Nephron (organoid): Measurements from ENCODE around the gene UBE2J2.

Experiments
- H3K27ac Mint-ChIP-seq, 3 experiments: 2 replicates each; pipeline ENCODE4 v1.8.0; 2020; ENCODE audit warnings: mixed read lengths in 3 of 3, mild to moderate bottlenecking in 2 of 3, moderate library complexity in 1 of 3
- H3K27me3 Mint-ChIP-seq: 2 replicates; pipeline ENCODE4 v1.8.0; 2021; ENCODE audit warnings: low read depth, mild to moderate bottlenecking, moderate library complexity, mixed read lengths
- H3K36me3 Mint-ChIP-seq: 2 replicates; pipeline ENCODE4 v1.8.0; 2020; ENCODE audit warnings: low read depth, mixed read lengths
- H3K4me1 Mint-ChIP-seq: 2 replicates; pipeline ENCODE4 v1.8.0; 2020; ENCODE audit warnings: mixed read lengths
- H3K4me3 Mint-ChIP-seq, 3 experiments: 2 replicates each; pipeline ENCODE4 v1.8.0; 2020; ENCODE audit warnings: mild to moderate bottlenecking in 3 of 3, mixed read lengths in 3 of 3, moderate library complexity in 2 of 3
- H3K9me3 Mint-ChIP-seq: 2 replicates; pipeline ENCODE4 v1.8.0; 2020; ENCODE audit warnings: mixed read lengths
- TF ChIP-seq, protein P1 (sequence below), 3 experiments: fragments of 200-600 bp; sonication (generic); IDR thresholded peaks; one replicate each; pipeline ENCODE4 v1.5.0; 2021; ENCODE audit warnings: antibody characterized with exemption in 3 of 3; ENCODE audit not compliant: unreplicated experiment in 3 of 3

Gene UBE2J2

GRCh38 chr1:1247341-1247913, 26.2 kb downstream of the UBE2J2 start:
- no peak overlapping the region for H3K4me3 Mint-ChIP-seq
- no peaks in the 10 kb centered on the region for H3K4me1 Mint-ChIP-seq
- H3K27me3 Mint-ChIP-seq = peaks cover 9% of the 10 kb centered on the region
- no peak overlapping the region for H3K27ac Mint-ChIP-seq
- H3K36me3 Mint-ChIP-seq = peaks cover 5% of the 10 kb centered on the region
- TF ChIP-seq, protein P1, sequence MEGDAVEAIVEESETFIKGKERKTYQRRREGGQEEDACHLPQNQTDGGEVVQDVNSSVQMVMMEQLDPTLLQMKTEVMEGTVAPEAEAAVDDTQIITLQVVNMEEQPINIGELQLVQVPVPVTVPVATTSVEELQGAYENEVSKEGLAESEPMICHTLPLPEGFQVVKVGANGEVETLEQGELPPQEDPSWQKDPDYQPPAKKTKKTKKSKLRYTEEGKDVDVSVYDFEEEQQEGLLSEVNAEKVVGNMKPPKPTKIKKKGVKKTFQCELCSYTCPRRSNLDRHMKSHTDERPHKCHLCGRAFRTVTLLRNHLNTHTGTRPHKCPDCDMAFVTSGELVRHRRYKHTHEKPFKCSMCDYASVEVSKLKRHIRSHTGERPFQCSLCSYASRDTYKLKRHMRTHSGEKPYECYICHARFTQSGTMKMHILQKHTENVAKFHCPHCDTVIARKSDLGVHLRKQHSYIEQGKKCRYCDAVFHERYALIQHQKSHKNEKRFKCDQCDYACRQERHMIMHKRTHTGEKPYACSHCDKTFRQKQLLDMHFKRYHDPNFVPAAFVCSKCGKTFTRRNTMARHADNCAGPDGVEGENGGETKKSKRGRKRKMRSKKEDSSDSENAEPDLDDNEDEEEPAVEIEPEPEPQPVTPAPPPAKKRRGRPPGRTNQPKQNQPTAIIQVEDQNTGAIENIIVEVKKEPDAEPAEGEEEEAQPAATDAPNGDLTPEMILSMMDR (IDR thresholded peaks at IDR 0.05; ENCODE audit: unreplicated experiment in 3 of 3) = no peak
- H3K9me3 Mint-ChIP-seq = no peaks in the 10 kb centered on the region

DNA sequence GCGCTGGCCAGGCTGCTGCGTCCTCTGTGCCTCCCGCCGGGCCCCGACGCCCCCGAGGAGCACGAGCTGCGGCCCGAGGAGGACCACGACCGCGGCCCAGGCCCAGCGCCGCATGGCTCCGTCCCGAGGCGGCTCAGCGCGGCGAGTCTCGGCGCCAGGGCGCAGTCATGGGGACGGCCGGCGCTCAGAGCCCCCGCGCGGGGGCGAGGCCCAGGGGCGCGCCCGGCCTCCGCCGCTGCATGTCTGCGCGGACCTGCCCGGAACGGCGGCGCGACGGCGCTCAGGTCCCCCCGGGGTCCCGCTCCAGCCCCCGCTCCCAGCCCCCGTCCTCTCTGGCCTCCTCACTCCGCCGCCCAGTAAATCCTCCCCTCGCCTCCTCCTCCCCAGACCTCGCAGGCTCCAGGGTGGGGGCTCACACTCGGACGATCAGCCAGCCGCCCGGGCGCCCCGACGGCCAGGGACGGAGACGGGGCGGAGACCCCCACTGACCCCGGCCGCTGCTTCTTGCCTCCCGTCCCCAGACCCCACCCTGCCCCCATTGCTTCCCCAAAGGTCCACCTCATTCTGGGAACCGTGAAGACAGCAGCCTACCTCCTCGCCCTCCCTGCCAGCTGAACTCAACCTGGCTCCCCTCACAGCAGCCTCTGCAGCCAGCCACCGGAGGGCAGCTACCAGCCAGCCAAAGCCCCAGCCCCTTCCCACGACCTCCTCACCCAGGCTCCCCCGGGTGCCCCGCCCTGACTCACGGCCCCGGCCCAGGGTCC, 26.9 kb downstream of the UBE2J2 start, which contains the start of gene C1QTNF12:
C1QTNF12 (minus strand) TSS at position 146 of the 764 bp plus-strand sequence; CDS start at position 114, 32 bp downstream.
- TF ChIP-seq, protein P1 (IDR thresholded peaks at IDR 0.05; ENCODE audit: unreplicated experiment in 3 of 3) = no peak
- no peak within 1 kb of the TSS for H3K27ac Mint-ChIP-seq
- no peaks in the 10 kb centered on the region for H3K4me1 Mint-ChIP-seq
- no peaks in the 10 kb centered on the region for H3K9me3 Mint-ChIP-seq
- H3K4me3 Mint-ChIP-seq = no peak within 1 kb of the TSS
- H3K36me3 Mint-ChIP-seq = no peaks in the 10 kb centered on the region
- peaks cover 9% of the 10 kb centered on the region for H3K27me3 Mint-ChIP-seq

GRCh38 chr1:1245817-1246576, 27.7 kb downstream of the UBE2J2 start:
- Mint-ChIP-seq H3K4me1 (no peaks in the 10 kb centered on the region), H3K27ac (no peak overlapping the region), H3K4me3 (no peak overlapping the region), H3K9me3 (no peaks in the 10 kb centered on the region), H3K27me3 (peaks cover 9% of the 10 kb centered on the region), H3K36me3 (no peaks in the 10 kb centered on the region)
- TF ChIP-seq, protein P1 (IDR thresholded peaks at IDR 0.05; ENCODE audit: unreplicated experiment in 3 of 3) = no peak

- H3K4me1 Mint-ChIP-seq = no peaks in the 10 kb centered on the region
These were observed 28.4 kb downstream of the UBE2J2 start for GRCh38 chr1:1245178-1245816.

GRCh38 chr1:1244192-1244811, 29.4 kb downstream of the UBE2J2 start:
- Mint-ChIP-seq H3K27me3 (peaks cover 9% of the 10 kb centered on the region), H3K4me1 (no peaks in the 10 kb centered on the region), H3K4me3 (peak overlapping the region in 1 of 3 experiments; percentile 19), H3K9me3 (no peaks in the 10 kb centered on the region), H3K27ac (no peak overlapping the region), H3K36me3 (no peaks in the 10 kb centered on the region)
- TF ChIP-seq, protein P1 (IDR thresholded peaks at IDR 0.05; ENCODE audit: unreplicated experiment in 3 of 3) = no peak

More at GRCh38 chr1:1245178-1245816, 28.4 kb downstream of the UBE2J2 start:
- no peak overlapping the region for H3K4me3 Mint-ChIP-seq
- peaks cover 9% of the 10 kb centered on the region for H3K27me3 Mint-ChIP-seq
- no peaks in the 10 kb centered on the region for H3K36me3 Mint-ChIP-seq
- no peak overlapping the region for H3K27ac Mint-ChIP-seq
- H3K9me3 Mint-ChIP-seq = no peaks in the 10 kb centered on the region
- TF ChIP-seq, protein P1 (IDR thresholded peaks at IDR 0.05; ENCODE audit: unreplicated experiment in 3 of 3) = no peak
